Tibial nerve (tissue), 4 donors: ENCODE results near the gene IGF2BP3. TPM values are rescaled to one million over a fixed set of nuclear protein-coding genes. Genes with fewer than 3 reads are reported as not detected.
A peak's percentile ranks its signal among the peaks of the same experiment; 100 is the strongest.

Experiments
- DNase-seq, 2 donors: peaks; one replicate each; pipeline ENCODE4 v3.0.0-alpha.2; 2019; ENCODE audit warnings: low spot score in 2 of 2
- H3K27ac ChIP-seq, 4 donors: fragments of 200-600 bp; sonication (generic) in 3 of 4; one replicate each; pipeline ENCODE4 v1.5.1; 2017 to 2019; ENCODE audit warnings: mild to moderate bottlenecking in 1 of 4
- H3K27me3 ChIP-seq, 2 donors: fragments of 200-600 bp; sonication (generic) in 1 of 2; one replicate each; pipeline versions ENCODE4 v1.5.1 to v1.6.0; 2017 to 2019
- H3K36me3 ChIP-seq, 3 donors: fragments of 200-600 bp; sonication (generic); one replicate each; pipeline ENCODE4 v1.5.1; 2018 to 2019
- H3K4me1 ChIP-seq, 4 donors: fragments of 200-600 bp; sonication (generic) in 3 of 4; one replicate each; pipeline ENCODE4 v1.5.1; 2017 to 2019
- H3K4me3 ChIP-seq, 4 donors: fragments of 200-600 bp; sonication (generic) in 3 of 4; one replicate each; pipeline ENCODE4 v1.5.1; 2017 to 2019; ENCODE audit warnings: mild to moderate bottlenecking in 1 of 4, moderate library complexity in 1 of 4
- H3K9me3 ChIP-seq, 4 donors: fragments of 200-600 bp; sonication (generic) in 3 of 4; one replicate each; pipeline ENCODE4 v1.5.1; 2017 to 2019
- CTCF ChIP-seq, 5 experiments: fragments of 200-600 bp in 3 of 5; fragments of 450-650 bp in 2 of 5; sonication (generic) in 3 of 5; IDR thresholded peaks; one replicate each; pipeline ENCODE4 v1.5.1; 2016 to 2019; ENCODE audit warnings: antibody characterized with exemption in 5 of 5, mild to moderate bottlenecking in 3 of 5, moderate library complexity in 2 of 5
- EP300 ChIP-seq, 2 donors: sonication (generic); formaldehyde crosslinking; IDR thresholded peaks; one replicate each; pipeline ENCODE4 v1.6.1; 2017; ENCODE audit warnings: antibody characterized with exemption in 2 of 2, mild to moderate bottlenecking in 1 of 2
- POLR2A ChIP-seq, 2 donors: fragments of 450-650 bp; IDR thresholded peaks; one replicate each; pipeline ENCODE4 v1.6.1; 2017; ENCODE audit warnings: antibody characterized with exemption in 2 of 2, mild to moderate bottlenecking in 2 of 2, moderate library complexity in 2 of 2
- WGBS, 2 donors: methylation state at CpG; one replicate each; pipeline ENCODE4 v1.1.5; 2018; 5-methylcytosine and 5-hydroxymethylcytosine counted together
- total RNA-seq, 4 donors: library from RNA; depleted of rRNA; stranded (reverse); fragments of >200 nt; gene quantifications; one replicate each; pipeline ENCODE4 v1.1.0, GENCODE V29; 2016

IGF2BP3 gene
- total RNA-seq, 4 donors from 2014 or later = 0.21 to 0.90 (median 0.59) TPM; not detected in 1

DNA sequence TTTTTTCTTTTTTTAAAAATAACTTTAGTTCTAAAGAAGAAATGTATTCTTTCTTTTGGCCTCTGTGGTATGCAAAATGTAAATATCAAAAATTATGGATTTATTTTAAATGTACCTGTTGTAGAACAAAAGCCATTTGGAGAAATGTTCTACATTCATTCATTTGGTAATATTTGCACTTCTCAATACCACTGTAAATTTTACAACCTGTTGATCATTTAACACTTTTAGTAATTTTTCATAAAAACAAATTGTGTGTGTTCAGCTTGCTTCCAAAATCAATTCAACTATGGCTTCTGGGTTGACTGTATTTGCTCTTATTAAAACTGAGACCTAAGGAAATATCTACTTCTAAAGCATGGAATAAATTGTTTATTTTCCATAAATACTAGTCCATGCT lies 2.3 kb upstream of the IGF2BP3 start:
- H3K27ac ChIP-seq = no peak overlapping the region
- H3K4me1 ChIP-seq = peaks cover 0 to 58% (median 42%) of the 10 kb centered on the region in 4 donors
- TF ChIP-seq EP300 (IDR thresholded peaks at IDR 0.05) (no peak), POLR2A (IDR thresholded peaks at IDR 0.05) (no peak), CTCF (IDR thresholded peaks at IDR 0.05) (no peak)
- no peaks in the 10 kb centered on the region for H3K9me3 ChIP-seq
- no peak overlapping the region for H3K4me3 ChIP-seq
- no peaks in the 10 kb centered on the region for H3K36me3 ChIP-seq
- H3K27me3 ChIP-seq = peaks cover 24 to 99% of the 10 kb centered on the region in 2 donors
- DNase-seq = no peak

DNA sequence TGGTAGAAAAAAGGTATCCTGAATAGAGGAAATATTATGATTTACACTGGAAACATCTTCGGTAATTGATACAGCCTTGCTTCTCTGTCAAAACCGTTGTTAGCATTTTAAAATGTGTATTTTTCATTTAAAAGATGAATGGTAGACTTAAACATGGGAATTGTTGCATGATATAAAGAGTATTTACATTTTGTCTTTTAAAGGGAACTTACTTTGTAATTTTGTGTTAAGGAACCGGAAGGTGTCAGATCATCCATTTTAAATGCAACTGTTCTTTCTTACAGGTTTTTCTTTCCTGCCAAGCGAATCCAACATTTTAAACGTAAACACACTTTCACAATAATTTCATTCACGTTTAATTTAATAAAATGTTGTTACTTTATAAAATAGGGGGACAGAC lies 1.8 kb upstream of the IGF2BP3 start:
- peaks cover 24 to 99% of the 10 kb centered on the region in 2 donors for H3K27me3 ChIP-seq
- DNase-seq = no peak
- H3K27ac ChIP-seq = no peak overlapping the region
- H3K36me3 ChIP-seq = no peaks in the 10 kb centered on the region
- TF ChIP-seq CTCF (IDR thresholded peaks at IDR 0.05) = no peak
- peak in 1 of 2 donors; percentile 10 for TF ChIP-seq EP300 (IDR thresholded peaks at IDR 0.05)
- TF ChIP-seq POLR2A (IDR thresholded peaks at IDR 0.05) = no peak
- peaks cover 0 to 63% (median 42%) of the 10 kb centered on the region in 4 donors for H3K4me1 ChIP-seq
- no peak overlapping the region for H3K4me3 ChIP-seq
- 74 to 76% methylated on average over 6 of the region's 6 CpGs for WGBS, 2 donors
- H3K9me3 ChIP-seq = no peaks in the 10 kb centered on the region

GRCh38 chr7:23471106-23471859 lies 992 bp upstream of the IGF2BP3 start:
- H3K4me3 ChIP-seq = peak overlapping the region in 2 of 4 donors; percentile 11 to 55
- peaks cover 0 to 63% (median 42%) of the 10 kb centered on the region in 4 donors for H3K4me1 ChIP-seq
- no peak for TF ChIP-seq CTCF (IDR thresholded peaks at IDR 0.05)
- TF ChIP-seq EP300 (IDR thresholded peaks at IDR 0.05) = peak in 1 of 2 donors; percentile 40
- no peak for TF ChIP-seq POLR2A (IDR thresholded peaks at IDR 0.05)
- DNase-seq = no peak
- WGBS, 2 donors = 10 to 12% methylated on average over 38 to 41 of the region's 44 CpGs
- no peak overlapping the region for H3K27ac ChIP-seq
- peaks cover 24 to 99% of the 10 kb centered on the region in 2 donors for H3K27me3 ChIP-seq
- H3K9me3 ChIP-seq = no peaks in the 10 kb centered on the region
- H3K36me3 ChIP-seq = no peaks in the 10 kb centered on the region

DNA sequence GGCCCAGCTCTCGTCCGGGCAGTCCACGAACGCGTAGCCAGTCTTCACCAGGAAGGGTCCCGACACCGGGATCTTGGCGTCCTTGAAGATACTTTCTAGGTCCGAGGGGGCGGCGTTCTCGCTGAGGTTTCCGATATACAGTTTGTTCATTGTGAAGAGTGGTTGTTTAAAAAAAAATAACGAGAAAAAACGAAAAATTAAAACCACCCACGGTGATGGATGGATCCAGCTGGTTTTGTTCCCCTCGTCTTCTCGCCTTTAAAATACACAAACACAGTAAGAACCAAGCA lies 385 bp downstream of the IGF2BP3 start:
- Histone ChIP-seq H3K27me3 (peaks cover 19 to 98% of the 10 kb centered on the region in 2 donors), H3K4me1 (peaks cover 0 to 62% (median 42%) of the 10 kb centered on the region in 4 donors)
- WGBS, 2 donors = 1 to 2% methylated on average over 16 to 18 of the region's 18 CpGs

More for the DNA sequence above, 385 bp downstream of the IGF2BP3 start:
- H3K9me3 ChIP-seq = no peaks in the 10 kb centered on the region
- no peaks in the 10 kb centered on the region for H3K36me3 ChIP-seq
- no peak for DNase-seq
- peak overlapping the region in 3 of 4 donors; percentile 22 to 55 (median 35) for H3K4me3 ChIP-seq
- H3K27ac ChIP-seq = peak overlapping the region in 1 of 4 donors; percentile 46
- no peak for TF ChIP-seq POLR2A (IDR thresholded peaks at IDR 0.05)
- TF ChIP-seq CTCF (IDR thresholded peaks at IDR 0.05) = no peak
- TF ChIP-seq EP300 (IDR thresholded peaks at IDR 0.05) = no peak
